ENCODE data around the gene ASTN1.

Gene ASTN1

GRCh38 chr1:177008653-177009052, 155.9 kb downstream of the ASTN1 start:
- no peak overlapping the region for H3K4me3 ChIP-seq (replicated peaks in 1 of 2; ENCODE audit: low read depth in 2 of 2, low read length in 2 of 2)
- TF ChIP-seq, protein P1, sequence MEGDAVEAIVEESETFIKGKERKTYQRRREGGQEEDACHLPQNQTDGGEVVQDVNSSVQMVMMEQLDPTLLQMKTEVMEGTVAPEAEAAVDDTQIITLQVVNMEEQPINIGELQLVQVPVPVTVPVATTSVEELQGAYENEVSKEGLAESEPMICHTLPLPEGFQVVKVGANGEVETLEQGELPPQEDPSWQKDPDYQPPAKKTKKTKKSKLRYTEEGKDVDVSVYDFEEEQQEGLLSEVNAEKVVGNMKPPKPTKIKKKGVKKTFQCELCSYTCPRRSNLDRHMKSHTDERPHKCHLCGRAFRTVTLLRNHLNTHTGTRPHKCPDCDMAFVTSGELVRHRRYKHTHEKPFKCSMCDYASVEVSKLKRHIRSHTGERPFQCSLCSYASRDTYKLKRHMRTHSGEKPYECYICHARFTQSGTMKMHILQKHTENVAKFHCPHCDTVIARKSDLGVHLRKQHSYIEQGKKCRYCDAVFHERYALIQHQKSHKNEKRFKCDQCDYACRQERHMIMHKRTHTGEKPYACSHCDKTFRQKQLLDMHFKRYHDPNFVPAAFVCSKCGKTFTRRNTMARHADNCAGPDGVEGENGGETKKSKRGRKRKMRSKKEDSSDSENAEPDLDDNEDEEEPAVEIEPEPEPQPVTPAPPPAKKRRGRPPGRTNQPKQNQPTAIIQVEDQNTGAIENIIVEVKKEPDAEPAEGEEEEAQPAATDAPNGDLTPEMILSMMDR (IDR thresholded peaks at IDR 0.05; ENCODE audit: low read depth, low read length): no peak
- no peak for DNase-seq (ENCODE audit: low read depth in 2 of 2)

DNA sequence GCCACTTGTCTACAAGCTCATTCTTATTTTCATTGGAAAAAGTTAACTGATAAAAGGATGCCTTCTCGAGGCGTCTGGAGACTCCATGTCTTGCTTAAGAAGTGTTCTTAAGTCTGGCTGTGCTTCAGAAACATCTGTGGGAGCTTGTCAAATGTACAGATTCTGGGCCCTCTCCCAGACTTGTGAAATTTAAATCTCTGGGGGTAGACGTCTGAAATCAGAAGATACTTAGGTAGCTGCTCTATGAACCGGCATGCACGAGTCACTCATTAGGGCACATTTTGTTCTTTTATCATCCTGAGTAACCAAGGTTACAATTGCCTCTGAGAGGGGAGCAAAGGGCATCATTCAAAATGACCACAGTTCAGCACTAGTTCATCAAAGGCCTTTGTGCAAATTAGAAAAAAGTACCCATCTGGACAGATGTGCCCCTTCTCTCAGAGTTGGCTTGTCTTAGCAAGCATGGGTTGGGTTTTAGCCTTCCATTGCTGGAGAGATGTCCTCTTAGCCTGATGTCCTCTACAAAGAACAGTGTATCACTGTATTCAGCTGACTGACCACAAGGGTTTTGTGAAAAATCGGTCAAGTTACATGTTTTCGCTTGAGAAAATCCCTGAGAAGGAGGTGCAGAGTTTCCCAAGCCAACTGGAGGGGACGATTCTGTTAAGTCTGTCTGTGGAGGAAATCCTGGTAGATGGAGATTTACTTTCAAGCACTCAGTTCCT, 156.9 kb downstream of the ASTN1 start:
- H3K4me3 ChIP-seq (replicated peaks in 1 of 2; ENCODE audit: low read depth in 2 of 2, low read length in 2 of 2): no peak overlapping the region
- TF ChIP-seq, protein P1 (IDR thresholded peaks at IDR 0.05; ENCODE audit: low read depth, low read length): no peak
- peak in 1 of 2 donors; percentile 47 for DNase-seq (ENCODE audit: low read depth in 2 of 2)

DNA sequence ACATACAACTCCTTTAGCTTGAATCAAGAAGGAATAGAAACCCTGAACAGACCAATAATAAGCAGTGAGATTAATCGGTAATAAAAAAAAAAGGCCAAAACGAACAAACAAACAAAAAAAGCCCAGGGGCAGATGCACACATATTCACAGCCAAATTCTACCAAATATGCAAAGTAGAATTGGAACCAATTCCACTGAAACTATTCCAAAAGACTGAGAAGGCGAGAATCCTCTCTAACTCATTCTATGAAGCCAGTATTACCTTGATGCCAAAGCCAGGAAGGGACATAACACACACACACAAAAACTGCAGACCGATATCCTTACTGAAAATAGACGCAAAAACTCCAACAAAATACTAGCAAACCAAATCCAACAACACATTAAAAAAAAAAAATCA, 161.6 kb downstream of the ASTN1 start:
- H3K4me3 ChIP-seq (replicated peaks in 1 of 2; ENCODE audit: low read depth in 2 of 2, low read length in 2 of 2): no peak overlapping the region
- TF ChIP-seq, protein P1 (IDR thresholded peaks at IDR 0.05; ENCODE audit: low read depth, low read length): no peak
- DNase-seq (ENCODE audit: low read depth in 2 of 2): no peak

- TF ChIP-seq, protein P1 (IDR thresholded peaks at IDR 0.05; ENCODE audit: low read depth, low read length): no peak
- no peak for DNase-seq (ENCODE audit: low read depth in 2 of 2)
- H3K4me3 ChIP-seq (replicated peaks in 1 of 2; ENCODE audit: low read depth in 2 of 2, low read length in 2 of 2): no peak overlapping the region
Measured at GRCh38 chr1:177001556-177001955, 163.0 kb downstream of the ASTN1 start.

GRCh38 chr1:176998183-176998795, 166.2 kb downstream of the ASTN1 start:
- no peak overlapping the region for H3K4me3 ChIP-seq (replicated peaks in 1 of 2; ENCODE audit: low read depth in 2 of 2, low read length in 2 of 2)
- DNase-seq (ENCODE audit: low read depth in 2 of 2): peak in 1 of 2 donors; percentile 6
- TF ChIP-seq, protein P1 (IDR thresholded peaks at IDR 0.05; ENCODE audit: low read depth, low read length): no peak

DNA sequence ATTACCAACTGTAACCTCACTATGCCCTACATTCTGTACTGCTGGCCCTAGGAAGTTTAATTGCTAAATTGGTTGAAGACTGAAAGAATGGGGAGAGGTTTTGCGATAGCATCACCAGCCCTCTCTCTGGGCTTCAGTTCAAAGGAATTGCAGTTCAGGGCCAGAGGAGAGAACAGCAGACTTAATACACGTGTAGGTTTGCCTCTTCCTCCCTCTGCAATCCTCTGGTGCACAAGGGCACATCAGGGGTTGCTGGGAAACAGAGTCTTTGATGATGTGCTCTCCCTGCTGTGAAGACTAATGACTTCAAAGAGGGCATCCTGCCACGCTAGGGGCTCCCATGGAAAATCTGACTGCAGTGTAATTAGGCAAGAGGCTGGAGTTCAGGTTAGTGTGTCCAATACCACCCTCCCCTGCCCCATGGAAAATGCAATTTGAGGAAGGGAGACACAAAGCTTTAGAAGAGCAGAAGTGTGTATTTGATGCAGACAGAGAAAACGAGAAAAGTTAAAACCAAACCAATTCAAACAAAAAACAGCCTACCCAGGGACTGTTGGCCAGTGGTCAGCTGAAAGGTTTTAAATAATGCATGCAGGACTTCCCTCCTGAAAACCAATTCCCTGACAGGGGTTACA, 167.9 kb downstream of the ASTN1 start:
- H3K4me3 ChIP-seq (replicated peaks in 1 of 2; ENCODE audit: low read depth in 2 of 2, low read length in 2 of 2): no peak overlapping the region
- TF ChIP-seq, protein P1 (IDR thresholded peaks at IDR 0.05; ENCODE audit: low read depth, low read length): no peak
- DNase-seq (ENCODE audit: low read depth in 2 of 2): peak in 1 of 2 donors; percentile 12

All from cardiac fibroblast (primary cell).